Effector memory CD8-positive, alpha-beta T cell (primary cell): ENCODE results near the gene RAB20.

Source experiments
- ATAC-seq: fragments of 150-1000 bp; cut with Tn5 transposase; replicated peaks from 2 replicates; pipeline ENCODE4 v1.10.0; 2021; ENCODE audit warnings: mild to moderate bottlenecking, moderate library complexity
- DNase-seq, 3 experiments: peaks; one replicate each; pipeline ENCODE4 v3.0.0; 2021
- H3K27ac Mint-ChIP-seq, 2 donors: one replicate each; pipeline ENCODE4 v1.8.0; 2022; ENCODE audit warnings: mild to moderate bottlenecking in 2 of 2, mixed read lengths in 2 of 2, moderate library complexity in 2 of 2
- H3K27me3 Mint-ChIP-seq, 2 donors: one replicate each; pipeline ENCODE4 v1.8.0; 2022; ENCODE audit warnings: mixed read lengths in 2 of 2
- H3K36me3 Mint-ChIP-seq: one replicate; pipeline ENCODE4 v1.8.0; 2022; ENCODE audit warnings: mild to moderate bottlenecking, moderate library complexity, mixed read lengths; ENCODE audit not compliant: insufficient read depth
- H3K4me1 Mint-ChIP-seq, 2 donors: one replicate each; pipeline ENCODE4 v1.8.0; 2022; ENCODE audit warnings: low read depth in 2 of 2, mixed read lengths in 2 of 2
- H3K4me3 Mint-ChIP-seq, 2 donors: one replicate each; pipeline ENCODE4 v1.8.0; 2022; ENCODE audit warnings: mild to moderate bottlenecking in 2 of 2, mixed read lengths in 2 of 2, moderate library complexity in 2 of 2
- H3K9me3 Mint-ChIP-seq, 2 donors: one replicate each; pipeline ENCODE4 v1.8.0; 2022; ENCODE audit warnings: mixed read lengths in 2 of 2

Gene RAB20

DNA sequence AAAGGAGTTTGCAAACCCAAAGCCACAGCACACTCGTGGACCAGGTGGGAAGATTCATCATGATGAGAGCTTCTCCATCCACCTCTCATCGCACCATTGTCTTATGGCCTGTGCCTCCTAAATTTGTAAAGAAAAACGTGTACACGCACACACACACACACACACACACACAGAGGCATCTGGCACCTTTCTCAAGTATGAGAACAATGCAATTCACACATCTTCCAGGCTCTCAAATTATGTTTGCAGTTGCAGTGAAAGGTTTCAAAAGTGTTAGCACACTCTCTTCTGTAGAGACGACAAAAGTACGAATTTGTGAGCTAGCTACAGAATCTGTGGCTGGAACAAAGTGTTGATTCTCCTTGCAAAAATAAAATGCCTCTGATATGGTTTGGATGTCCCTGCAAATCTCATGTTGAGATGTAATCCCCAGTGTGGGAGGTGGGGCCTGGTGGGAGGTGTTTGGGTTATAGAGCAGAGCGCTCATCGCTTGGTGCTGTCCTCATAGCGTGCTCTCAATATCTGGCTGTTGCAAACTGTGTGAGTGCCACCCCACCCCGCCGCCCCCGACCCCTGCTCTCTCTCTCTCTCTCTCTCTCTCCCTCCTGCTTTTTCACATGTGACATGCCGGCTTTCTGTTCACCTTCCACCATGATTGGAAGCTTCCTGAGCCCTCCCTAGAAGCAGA, 21.8 kb upstream of the RAB20 start:
- no peak overlapping the region for H3K27ac Mint-ChIP-seq
- DNase-seq, result no peak
- H3K27me3 Mint-ChIP-seq, result peaks cover 42 to 75% of the 10 kb centered on the region in 2 donors
- no peak for ATAC-seq
- H3K9me3 Mint-ChIP-seq, result no peaks in the 10 kb centered on the region
- H3K4me3 Mint-ChIP-seq, result no peak overlapping the region
- H3K4me1 Mint-ChIP-seq, result no peaks in the 10 kb centered on the region
- H3K36me3 Mint-ChIP-seq, result no peaks in the 10 kb centered on the region

DNA sequence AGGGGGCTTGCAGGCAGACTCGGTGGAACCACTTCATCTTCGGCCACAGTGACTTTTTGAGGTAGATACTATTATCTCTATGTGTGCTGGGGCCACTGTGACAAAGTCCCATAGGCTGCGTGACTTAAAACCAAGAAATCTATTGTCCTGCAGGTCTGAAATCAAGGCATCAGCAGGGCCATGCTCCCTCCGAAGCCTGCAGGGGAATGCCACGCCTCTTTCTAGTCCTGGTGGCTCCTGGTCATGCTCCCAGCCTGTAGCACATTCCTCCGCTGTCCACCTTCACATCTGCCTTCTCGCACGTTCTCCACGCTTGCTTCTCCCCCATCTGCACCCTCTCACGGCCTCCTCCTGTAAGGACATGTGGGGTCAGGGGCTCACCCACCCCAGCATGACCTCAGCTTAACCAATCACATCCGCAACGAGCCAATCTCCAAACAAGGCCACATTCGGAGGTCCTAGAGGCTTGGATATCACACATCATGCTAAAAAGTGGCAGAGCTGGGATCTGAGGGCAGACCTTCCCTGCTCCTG, 21.0 kb upstream of the RAB20 start:
- no peaks in the 10 kb centered on the region for H3K4me1 Mint-ChIP-seq
- no peak for DNase-seq
- no peaks in the 10 kb centered on the region for H3K9me3 Mint-ChIP-seq
- H3K27ac Mint-ChIP-seq, result no peak overlapping the region
- no peak overlapping the region for H3K4me3 Mint-ChIP-seq
- no peaks in the 10 kb centered on the region for H3K36me3 Mint-ChIP-seq
- H3K27me3 Mint-ChIP-seq, result peaks cover 50 to 83% of the 10 kb centered on the region in 2 donors
- ATAC-seq, result no peak

DNA sequence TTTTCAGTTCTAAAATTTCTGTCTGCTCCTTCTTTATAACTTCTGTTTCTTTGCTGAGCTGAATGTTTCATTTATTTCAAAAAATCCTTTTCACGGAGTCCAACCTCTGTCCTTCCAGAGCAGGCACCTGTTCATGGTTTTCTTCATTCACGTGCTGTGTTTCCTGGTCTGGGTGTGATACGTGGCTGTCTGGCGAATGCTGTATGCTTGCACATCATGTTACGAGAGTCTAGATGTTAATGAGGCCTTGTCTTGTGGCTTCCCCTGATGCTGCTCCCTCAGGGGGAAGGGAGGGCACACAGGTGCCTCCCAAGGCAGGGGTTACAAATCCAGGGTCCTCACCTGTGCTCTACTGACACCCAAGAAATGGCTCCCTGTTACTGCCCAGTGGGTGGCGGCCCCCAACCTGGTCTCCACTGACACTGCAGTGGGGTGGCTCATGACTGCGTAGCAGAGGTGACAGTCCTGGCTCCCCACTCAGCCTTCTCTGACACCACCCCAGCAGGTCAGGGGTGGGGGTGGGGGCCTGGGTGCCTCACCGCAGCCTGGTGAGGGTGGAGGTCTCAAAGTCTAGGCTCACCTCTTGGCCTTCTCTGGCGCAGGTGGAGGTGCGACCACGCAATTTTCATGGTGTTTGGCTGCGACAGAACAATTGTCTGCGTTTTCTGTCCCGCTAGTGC, 20.1 kb upstream of the RAB20 start:
- Mint-ChIP-seq H3K4me3 (no peak overlapping the region), H3K27ac (no peak overlapping the region), H3K4me1 (no peaks in the 10 kb centered on the region), H3K9me3 (no peaks in the 10 kb centered on the region), H3K27me3 (peaks cover 56 to 91% of the 10 kb centered on the region in 2 donors), H3K36me3 (no peaks in the 10 kb centered on the region)
- DNase-seq (no peak), ATAC-seq (no peak)

DNA sequence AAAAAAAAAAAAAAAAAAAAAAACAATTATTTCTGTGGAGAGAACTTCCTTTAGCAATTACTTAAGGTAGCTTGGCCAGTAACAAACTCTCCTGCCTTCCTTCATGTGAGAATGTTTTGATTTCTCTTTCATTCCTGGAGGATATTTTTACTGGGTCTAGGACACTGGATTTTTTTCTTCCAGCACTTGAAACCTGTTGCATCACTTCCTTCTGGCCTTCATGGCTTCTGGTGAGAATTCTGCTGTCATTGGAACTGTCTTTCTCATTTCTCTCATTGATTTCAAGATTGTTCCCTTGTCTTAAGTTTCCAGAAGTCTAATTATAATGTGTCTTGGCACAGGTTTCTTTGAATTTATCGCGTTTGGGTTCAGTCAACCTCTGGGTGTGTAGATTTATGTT, 19.3 kb upstream of the RAB20 start:
- Mint-ChIP-seq H3K36me3 (no peaks in the 10 kb centered on the region), H3K27me3 (peaks cover 62 to 94% of the 10 kb centered on the region in 2 donors), H3K27ac (no peak overlapping the region), H3K4me3 (no peak overlapping the region), H3K4me1 (peaks cover under 1 to 3% of the 10 kb centered on the region in 2 donors), H3K9me3 (no peaks in the 10 kb centered on the region)
- DNase-seq (no peak), ATAC-seq (no peak)

DNA sequence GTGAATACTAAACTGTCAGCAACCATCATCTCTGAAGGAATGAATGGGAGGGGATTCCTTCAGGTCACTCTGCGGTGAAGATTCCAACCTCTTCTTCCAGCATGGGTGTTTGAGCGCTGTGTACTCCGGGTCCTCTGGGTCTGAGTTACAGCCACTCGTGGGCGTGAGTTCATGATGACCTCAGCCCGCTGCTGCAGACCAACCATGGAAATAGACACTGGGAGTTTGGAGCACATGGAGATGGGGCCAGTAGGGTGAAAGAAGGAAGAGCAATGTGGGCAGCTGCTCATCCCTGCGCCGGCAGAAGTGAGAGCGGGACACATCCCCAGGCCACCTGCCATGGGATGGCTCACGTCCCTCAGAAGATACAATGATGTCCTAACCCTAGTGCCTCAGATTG, 16.8 kb upstream of the RAB20 start:
- H3K36me3 Mint-ChIP-seq, result no peaks in the 10 kb centered on the region
- ATAC-seq (no peak), DNase-seq (no peak)
- H3K9me3 Mint-ChIP-seq, result no peaks in the 10 kb centered on the region
- H3K4me1 Mint-ChIP-seq, result peaks cover 5 to 8% of the 10 kb centered on the region in 2 donors
- H3K4me3 Mint-ChIP-seq, result no peak overlapping the region
- H3K27me3 Mint-ChIP-seq, result peaks cover 70 to 94% of the 10 kb centered on the region in 2 donors
- no peak overlapping the region for H3K27ac Mint-ChIP-seq

DNA sequence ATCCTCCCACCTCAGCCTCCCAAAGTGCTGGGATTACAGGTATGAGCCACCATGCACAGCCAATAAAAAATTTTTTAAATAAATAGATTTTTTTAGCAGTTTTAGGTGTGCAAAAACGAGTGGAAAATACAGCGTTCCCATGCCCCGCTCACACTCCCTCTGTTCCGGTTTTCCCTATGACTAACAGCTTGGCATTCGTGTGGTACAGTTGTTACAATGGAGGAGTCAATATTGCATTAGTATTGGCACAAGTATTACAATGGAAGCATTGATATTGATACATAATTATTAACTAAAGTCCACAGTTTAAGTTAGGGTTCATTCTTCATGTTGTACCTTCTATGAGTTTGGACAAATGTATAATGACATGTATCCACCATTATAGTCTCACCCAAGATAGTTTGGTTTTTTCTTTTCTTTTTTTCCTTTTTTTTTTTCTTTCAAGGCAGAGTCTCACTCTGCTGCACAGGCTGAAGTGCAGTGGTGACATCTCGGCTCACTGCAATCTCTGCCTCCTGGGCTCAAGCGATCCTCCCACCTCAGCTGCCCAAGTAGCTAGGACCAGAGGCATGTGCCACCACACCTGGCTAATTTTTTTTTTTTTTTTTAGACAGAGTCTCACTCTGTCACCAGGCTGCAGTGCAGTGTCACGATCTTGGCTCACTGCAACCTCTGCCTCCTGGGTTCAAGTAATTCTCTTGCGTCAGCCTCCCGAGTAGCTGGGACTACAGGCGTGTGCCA, 15.4 kb upstream of the RAB20 start:
- H3K27me3 Mint-ChIP-seq, result peaks cover 67 to 90% of the 10 kb centered on the region in 2 donors
- DNase-seq, result no peak
- H3K4me3 Mint-ChIP-seq, result no peak overlapping the region

DNA sequence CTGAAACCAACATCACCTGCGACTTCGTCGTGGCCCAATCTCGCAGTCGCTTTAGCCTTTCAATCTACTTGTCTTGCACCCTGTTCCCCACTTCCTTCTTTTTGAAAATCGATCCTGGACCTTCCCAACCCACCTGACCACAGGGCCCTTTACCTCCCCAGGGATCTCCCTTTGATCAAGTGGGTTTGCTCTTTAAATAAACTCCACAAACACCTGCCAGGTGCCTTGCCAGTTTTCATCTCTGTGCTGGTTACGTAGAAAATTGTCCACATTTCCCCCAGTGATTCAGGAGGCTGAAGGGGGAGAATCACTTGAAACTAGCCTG, 14.5 kb upstream of the RAB20 start:
- ATAC-seq (no peak), DNase-seq (no peak)
- no peaks in the 10 kb centered on the region for H3K9me3 Mint-ChIP-seq
- H3K4me1 Mint-ChIP-seq, result peaks cover 5 to 8% of the 10 kb centered on the region in 2 donors
- H3K27me3 Mint-ChIP-seq, result peaks cover 68 to 90% of the 10 kb centered on the region in 2 donors
- no peak overlapping the region for H3K4me3 Mint-ChIP-seq
- peaks cover 3% of the 10 kb centered on the region for H3K36me3 Mint-ChIP-seq
- H3K27ac Mint-ChIP-seq, result no peak overlapping the region

More for the DNA sequence above, 15.4 kb upstream of the RAB20 start:
- Mint-ChIP-seq H3K9me3 (no peaks in the 10 kb centered on the region), H3K36me3 (peaks cover 3% of the 10 kb centered on the region), H3K27ac (no peak overlapping the region), H3K4me1 (peaks cover 5 to 8% of the 10 kb centered on the region in 2 donors)
- no peak for ATAC-seq

DNA sequence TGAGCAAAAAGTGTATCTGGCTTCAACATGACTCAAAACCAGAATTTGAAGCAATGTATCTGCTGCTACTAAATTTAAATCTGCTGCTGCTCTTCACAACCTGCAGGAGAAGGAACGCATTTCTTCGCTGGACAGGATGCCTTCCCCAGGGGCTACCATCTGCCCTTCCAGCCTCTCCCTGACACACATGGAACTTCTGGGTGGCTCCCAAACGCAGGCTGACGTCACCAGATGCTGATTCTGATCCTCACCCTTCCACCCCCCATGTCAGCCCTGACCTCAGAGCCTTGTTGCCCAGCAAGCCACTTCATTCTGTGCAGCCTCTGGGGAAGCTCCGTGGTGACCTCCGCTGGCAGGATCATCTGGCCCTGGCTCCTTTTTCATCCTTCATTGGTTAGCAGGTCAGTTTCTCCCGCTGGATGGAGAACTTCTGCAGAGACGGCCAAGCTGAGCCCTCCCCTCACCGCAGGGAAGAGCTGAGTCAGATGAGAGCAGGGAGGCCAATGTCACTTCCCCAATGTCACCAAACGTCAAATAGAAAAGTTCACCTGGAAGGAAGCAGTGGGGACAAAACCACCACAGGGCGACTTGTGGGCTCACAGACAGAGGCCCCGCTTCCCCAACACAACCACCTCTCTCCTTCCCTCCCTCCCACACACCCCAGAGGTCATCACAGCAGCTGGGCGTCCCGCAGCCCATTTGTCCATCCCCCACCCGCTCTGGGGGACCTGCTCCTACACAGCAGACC, 14.0 kb upstream of the RAB20 start:
- Mint-ChIP-seq H3K27me3 (peaks cover 70 to 91% of the 10 kb centered on the region in 2 donors), H3K4me3 (no peak overlapping the region), H3K4me1 (peaks cover 5 to 8% of the 10 kb centered on the region in 2 donors), H3K36me3 (peaks cover 3% of the 10 kb centered on the region), H3K27ac (peak overlapping the region in 1 of 2 donors; percentile 19), H3K9me3 (no peaks in the 10 kb centered on the region)
- DNase-seq (no peak), ATAC-seq (peak; percentile 8)

DNA sequence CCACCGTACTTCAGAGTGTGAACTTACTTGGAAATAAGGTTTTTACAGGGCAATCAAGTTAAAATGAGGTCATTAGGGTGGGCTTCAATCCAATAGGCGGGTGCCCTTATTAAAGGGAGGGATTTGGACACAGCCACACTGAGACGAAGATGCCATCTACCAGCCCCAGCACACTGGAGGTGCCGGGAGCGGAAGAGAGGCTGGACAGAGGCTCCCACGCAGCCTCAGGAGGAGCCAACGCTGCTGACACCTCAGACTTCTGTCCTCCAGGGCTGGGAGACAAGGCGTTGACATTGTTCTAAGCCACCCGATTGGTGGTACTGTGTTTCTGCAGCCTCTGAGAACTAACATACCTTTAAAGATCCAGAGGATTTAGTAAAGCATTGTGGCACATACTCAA, 12.6 kb upstream of the RAB20 start:
- H3K27me3 Mint-ChIP-seq, result peaks cover 71 to 95% of the 10 kb centered on the region in 2 donors
- H3K27ac Mint-ChIP-seq, result no peak overlapping the region

DNA sequence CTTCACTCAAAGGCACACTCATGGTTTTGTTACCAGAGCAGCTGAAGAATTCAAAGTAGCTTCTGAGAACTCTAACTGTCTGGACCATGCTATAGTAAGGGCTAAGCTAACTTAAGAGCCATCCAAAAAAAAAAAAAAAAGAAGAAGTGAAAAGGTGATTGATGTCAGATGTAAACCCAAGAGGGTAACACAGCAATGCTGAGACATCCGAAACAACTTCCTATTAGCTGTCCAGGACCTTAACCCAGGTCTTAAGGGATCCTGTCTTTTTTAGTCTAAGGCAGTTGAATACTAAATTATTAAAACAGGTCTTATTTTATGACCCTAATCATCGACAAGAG, 11.2 kb upstream of the RAB20 start:
- DNase-seq, result no peak
- Mint-ChIP-seq H3K27ac (no peak overlapping the region), H3K9me3 (no peaks in the 10 kb centered on the region), H3K27me3 (peaks cover 70 to 95% of the 10 kb centered on the region in 2 donors), H3K4me3 (no peak overlapping the region), H3K4me1 (peaks cover 5 to 8% of the 10 kb centered on the region in 2 donors), H3K36me3 (peaks cover 3% of the 10 kb centered on the region)
- ATAC-seq, result no peak

More for the DNA sequence above, 12.6 kb upstream of the RAB20 start:
- Mint-ChIP-seq H3K4me3 (no peak overlapping the region), H3K9me3 (no peaks in the 10 kb centered on the region), H3K36me3 (peaks cover 3% of the 10 kb centered on the region), H3K4me1 (peaks cover 5 to 8% of the 10 kb centered on the region in 2 donors)
- ATAC-seq (no peak), DNase-seq (no peak)

DNA sequence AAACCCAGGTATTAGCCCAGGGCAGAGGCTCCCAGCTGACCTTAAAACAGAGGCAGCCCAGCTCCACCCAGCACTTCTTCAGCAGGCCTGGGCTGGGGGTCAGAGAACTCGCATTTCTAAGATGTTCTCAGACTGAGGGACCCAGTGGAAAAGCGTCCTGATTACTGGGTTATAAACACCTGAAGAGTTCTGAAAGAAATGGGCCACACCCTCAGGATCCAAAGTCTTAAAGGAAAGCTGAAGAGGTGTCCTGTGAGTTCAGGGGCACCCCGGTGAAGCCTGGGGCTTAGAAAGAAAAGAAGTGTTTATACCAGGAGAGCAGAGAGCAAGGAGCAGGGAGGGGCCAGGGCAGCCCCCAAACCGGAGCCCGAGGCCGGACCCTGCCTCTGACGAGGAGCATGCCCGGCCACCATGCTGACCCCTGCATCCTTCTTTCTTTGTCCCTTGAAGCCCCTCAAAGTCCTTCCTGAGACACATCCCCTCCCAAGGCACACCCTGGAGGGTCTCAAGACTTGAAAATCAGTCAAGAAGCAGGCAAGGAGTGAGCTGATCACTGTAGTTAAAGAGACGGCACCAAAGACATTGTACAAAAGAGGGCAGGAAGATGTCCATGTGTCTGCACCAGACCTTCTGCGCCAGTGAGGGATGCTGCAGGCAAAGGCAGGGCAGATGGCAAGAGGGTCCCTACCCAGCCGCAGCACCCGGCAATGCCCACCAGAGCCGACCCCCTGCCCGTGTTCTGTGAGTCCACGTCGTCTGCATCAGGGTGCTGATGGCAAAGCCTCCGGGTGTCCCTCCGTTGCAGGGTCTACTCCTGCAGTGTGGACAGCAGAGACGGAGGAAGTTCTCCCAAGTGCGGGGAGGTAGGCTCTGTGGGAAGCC, 10.6 kb upstream of the RAB20 start:
- H3K27me3 Mint-ChIP-seq, result peaks cover 70 to 95% of the 10 kb centered on the region in 2 donors
- H3K36me3 Mint-ChIP-seq, result peaks cover 3% of the 10 kb centered on the region
- DNase-seq, result no peak
- ATAC-seq, result no peak
- H3K9me3 Mint-ChIP-seq, result no peaks in the 10 kb centered on the region
- peaks cover 5 to 8% of the 10 kb centered on the region in 2 donors for H3K4me1 Mint-ChIP-seq
- no peak overlapping the region for H3K4me3 Mint-ChIP-seq
- no peak overlapping the region for H3K27ac Mint-ChIP-seq

DNA sequence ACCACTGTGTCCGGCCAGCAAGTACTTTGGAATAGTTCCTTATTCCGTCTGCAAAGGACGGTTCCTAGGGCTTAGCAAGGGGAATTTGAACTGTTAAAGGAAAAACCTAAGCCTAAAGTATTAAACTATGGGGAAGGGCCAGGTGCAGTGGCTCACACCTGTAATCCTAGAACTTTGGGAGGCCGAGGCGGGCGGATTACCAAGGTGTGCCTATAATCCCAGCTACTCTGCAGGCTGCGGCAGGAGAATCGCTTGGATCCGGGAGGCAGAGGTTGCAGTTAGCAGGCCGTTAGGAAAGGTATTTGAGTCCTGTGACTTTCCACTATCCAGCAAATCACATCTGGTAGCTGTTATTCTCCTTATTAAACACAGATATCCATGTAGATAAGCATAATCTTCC, 9.4 kb upstream of the RAB20 start:
- Mint-ChIP-seq H3K27me3 (peaks cover 70 to 93% of the 10 kb centered on the region in 2 donors), H3K4me3 (no peak overlapping the region), H3K27ac (no peak overlapping the region), H3K9me3 (no peaks in the 10 kb centered on the region), H3K4me1 (peaks cover 5% of the 10 kb centered on the region in 2 donors), H3K36me3 (peaks cover 3% of the 10 kb centered on the region)
- ATAC-seq (no peak), DNase-seq (no peak)
